ENCODE measurements around the gene TMA7. TPM values are rescaled to one million over a fixed set of nuclear protein-coding genes. Genes with fewer than 3 reads are reported as not detected.

TMA7 gene
- total and polyA plus RNA-seq, 2 of the 13 experiments (the other 11 are each of a cell fraction or from before 2014, with no cell fraction given), result 100 to 486 TPM

GRCh38 chr3:48408823-48409281, 31.2 kb upstream of the TMA7 start:
- POLR2A ChIA-PET, result interaction anchor here (0.9 to 1.5 kb wide), 2 partner anchors 9 to 31 kb away, joined by 3 to 5 read pairs; partner anchors contain the start of genes CCDC51 and TMA7
- 95% methylated on average over 3 of the region's 4 CpGs for WGBS (ENCODE audit: low lambda C conversion rate)

More at GRCh38 chr3:48408823-48409281, 31.2 kb upstream of the TMA7 start:
- ATAC-seq (no peak), FAIRE-seq (no peak), DNase-seq (ENCODE audit: low spot score) (no peak)
- Histone ChIP-seq H3K79me2 (ENCODE audit: insufficient read depth, low read length) (no peaks in the 10 kb centered on the region), H3K9ac (ENCODE audit: insufficient read depth, low read depth, low read length) (no peak overlapping the region), H3K27ac (ENCODE audit: extremely low read length, insufficient read depth, low read length) (no peak overlapping the region), H4K20me1 (ENCODE audit: insufficient read depth, low read length) (peaks cover 12% of the 10 kb centered on the region; the same call in 1 of the 2 replicates), H3K4me1 (ENCODE audit: insufficient read depth, low read length) (no peaks in the 10 kb centered on the region), H3K27me3 (ENCODE audit: control insufficient read depth in 1 of 2, insufficient read depth in 2 of 2, low read length in 2 of 2) (no peaks in the 10 kb centered on the region), H3K9me3 (ENCODE audit: low read length) (no peaks in the 10 kb centered on the region), H3K4me2 (ENCODE audit: low read depth, low read length) (no peak overlapping the region), H3K4me3 (replicated peaks in 1 of 3; ENCODE audit: insufficient read depth in 1 of 3, low read depth in 2 of 3, low read length in 3 of 3) (no peak overlapping the region), H2AFZ (ENCODE audit: low read length) (no peak overlapping the region), H3K36me3 (replicated peaks in 1 of 2; ENCODE audit: control insufficient read depth in 1 of 2, insufficient read depth in 2 of 2, low read length in 2 of 2) (peaks cover 83 to 100% of the 10 kb centered on the region in 2 experiments)
- no TSS peak for BruUV-seq (replicated peaks)
- no peak for TF ChIP-seq GATA4 (IDR thresholded peaks at IDR 0.05; ENCODE audit: borderline replicate concordance, low read depth)
- TF ChIP-seq POLR2A (IDR thresholded peaks at IDR 0.05; ENCODE audit: insufficient read depth in 1 of 2, low read depth in 2 of 2, low read length in 2 of 2), result 0 out of 4 replicates have a peak, but pooled peaks of 1 of the 2 experiments have one; percentile 12
- TF ChIP-seq CTCF (CRISPR knock-in tag; IDR thresholded peaks at IDR 0.05), result peak; percentile 34; the same call in 1 of the 2 replicates
- TF ChIP-seq RAD51 (IDR thresholded peaks at IDR 0.05; ENCODE audit: borderline replicate concordance), result no peak
- no peak for TF ChIP-seq ZNF253 (CRISPR knock-in tag; IDR thresholded peaks at IDR 0.05; ENCODE audit: borderline replicate concordance)
- TF ChIP-seq ZBTB34 (CRISPR knock-in tag; IDR thresholded peaks at IDR 0.05), result no peak
- no peak for TF ChIP-seq HOXA7 (CRISPR knock-in tag; IDR thresholded peaks at IDR 0.05)
- TF ChIP-seq SSRP1 (CRISPR knock-in tag; IDR thresholded peaks at IDR 0.05), result no peak
- TF ChIP-seq RXRA (CRISPR knock-in tag; IDR thresholded peaks at IDR 0.05), result no peak
- intact Hi-C loops (cut with micrococcal nuclease; ENCODE audit: unreplicated experiment), result no loop called here
- in situ Hi-C loops (cut with HindIII; ENCODE audit: extremely low pct_ligation_motif_present, low pct_unique_long_range_greater_than_20kb), result no loop called here
- CTCF ChIA-PET (ENCODE audit: low intra/inter-chr PET ratio, low total read pairs), result interaction anchor here (1.6 kb wide), 1 partner anchor 27 kb away, joined by 5 read pairs; no protein-coding TSS in a partner anchor
